Parathyroid adenoma (tissue), 2 donors: ENCODE data around the gene NOC4L.

Experiments
- H2AFZ ChIP-seq: fragments of 300-600 bp; sonication (generic); one replicate; pipeline ENCODE4 v1.7.0; 2017; ENCODE audit warnings: antibody characterized with exemption, mild to moderate bottlenecking
- H3K27ac ChIP-seq: fragments of 300-600 bp; sonication (generic); one replicate; pipeline ENCODE4 v1.7.0; 2017
- H3K27me3 ChIP-seq: fragments of 300-600 bp; sonication (generic); one replicate; pipeline ENCODE4 v1.7.0; 2017; ENCODE audit warnings: low read length; ENCODE audit not compliant: control insufficient read depth, insufficient read depth
- H3K36me3 ChIP-seq: fragments of 300-600 bp; sonication (generic); one replicate; pipeline ENCODE4 v1.7.0; 2017; ENCODE audit warnings: low read length; ENCODE audit not compliant: control insufficient read depth, insufficient read depth
- H3K4me1 ChIP-seq: fragments of 300-600 bp; sonication (generic); one replicate; pipeline ENCODE4 v1.7.0; 2017; ENCODE audit warnings: control low read depth
- H3K4me2 ChIP-seq: fragments of 300-600 bp; sonication (generic); one replicate; pipeline ENCODE4 v1.7.0; 2017; ENCODE audit warnings: low read length
- H3K4me3 ChIP-seq: fragments of 300-600 bp; sonication (generic); one replicate; pipeline ENCODE4 v1.7.0; 2017; ENCODE audit warnings: low read depth, low read length
- H3K79me2 ChIP-seq: fragments of 300-600 bp; sonication (generic); one replicate; pipeline ENCODE4 v1.7.0; 2017; ENCODE audit warnings: control low read depth
- H3K9ac ChIP-seq: fragments of 300-600 bp; sonication (generic); one replicate; pipeline ENCODE4 v1.7.0; 2017; ENCODE audit warnings: mild to moderate bottlenecking
- H3K9me3 ChIP-seq: fragments of 300-600 bp; sonication (generic); one replicate; pipeline ENCODE4 v1.7.0; 2017; ENCODE audit warnings: low read length; ENCODE audit not compliant: control insufficient read depth
- CTCF ChIP-seq: fragments of 300-600 bp; sonication (generic); IDR thresholded peaks from one replicate; pipeline ENCODE4 v1.7.0; 2017; ENCODE audit warnings: antibody characterized with exemption, mild to moderate bottlenecking
- donor health status: primary hyperparathyroidism.

NOC4L gene

DNA sequence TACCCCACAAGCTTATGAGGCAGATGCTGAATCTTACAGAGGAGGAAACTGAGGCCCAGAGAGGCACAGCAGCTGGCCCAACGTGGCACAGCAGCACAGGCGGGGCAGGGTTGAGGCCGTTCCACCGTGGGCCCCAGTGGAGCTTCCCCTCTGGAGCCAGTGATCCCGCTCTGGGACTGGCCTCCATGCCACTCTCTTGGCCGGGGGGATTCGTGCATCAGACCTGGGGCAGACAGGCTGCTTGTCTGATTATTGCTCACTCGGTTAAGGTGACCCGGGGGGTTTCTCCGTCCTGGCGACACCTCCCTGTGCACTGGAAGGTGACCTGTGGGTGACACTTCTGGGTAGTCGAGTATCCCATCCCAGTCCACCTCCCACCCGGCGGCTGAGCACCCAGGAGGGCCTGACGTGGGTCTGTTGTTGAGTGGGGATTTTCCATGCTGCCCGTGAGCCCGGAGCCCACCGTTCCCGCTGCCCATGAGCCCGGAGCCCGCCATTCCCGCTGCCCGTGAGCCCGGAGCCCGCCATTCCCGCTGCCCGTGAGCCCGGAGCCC lies 27.8 kb downstream of the NOC4L start:
- no peak overlapping the region for H3K4me2 ChIP-seq
- TF ChIP-seq CTCF: no peak
- H3K27me3 ChIP-seq: peaks cover 4% of the 10 kb centered on the region

DNA sequence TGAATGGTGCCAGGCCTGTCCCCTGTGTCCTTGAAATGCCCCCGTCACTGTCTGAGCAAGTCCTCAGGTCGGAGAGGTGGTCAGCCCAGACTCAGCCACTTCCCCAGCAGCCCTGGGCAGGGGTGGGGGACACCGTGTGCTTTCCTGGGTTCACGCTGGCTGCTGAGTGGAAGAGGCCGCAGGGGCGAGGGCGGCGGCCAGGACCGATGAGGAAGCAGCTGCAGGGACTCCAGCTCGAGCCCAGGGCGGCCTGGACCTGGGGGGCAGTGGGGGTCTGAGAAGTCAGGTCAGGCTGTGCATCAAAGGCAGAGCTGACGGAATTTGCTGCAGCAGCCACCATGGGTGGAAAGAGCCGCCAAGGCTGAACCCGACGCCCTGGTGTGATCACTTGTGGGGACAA lies 28.4 kb downstream of the NOC4L start:
- no peak overlapping the region for H2AFZ ChIP-seq
- H3K9ac ChIP-seq: no peak overlapping the region
- H3K4me3 ChIP-seq: no peak overlapping the region
- H3K9me3 ChIP-seq: no peaks in the 10 kb centered on the region
- no peaks in the 10 kb centered on the region for H3K79me2 ChIP-seq
- no peak overlapping the region for H3K4me2 ChIP-seq
- TF ChIP-seq CTCF: no peak
- H3K27ac ChIP-seq: no peak overlapping the region
- no peaks in the 10 kb centered on the region for H3K4me1 ChIP-seq
- no peaks in the 10 kb centered on the region for H3K36me3 ChIP-seq
- peaks cover 4% of the 10 kb centered on the region for H3K27me3 ChIP-seq

More for the DNA sequence above, 27.8 kb downstream of the NOC4L start:
- H3K36me3 ChIP-seq: no peaks in the 10 kb centered on the region
- no peak overlapping the region for H3K27ac ChIP-seq
- no peak overlapping the region for H3K4me3 ChIP-seq
- H3K9me3 ChIP-seq: no peaks in the 10 kb centered on the region
- no peaks in the 10 kb centered on the region for H3K79me2 ChIP-seq
- H3K4me1 ChIP-seq: no peaks in the 10 kb centered on the region
- no peak overlapping the region for H3K9ac ChIP-seq
- no peak overlapping the region for H2AFZ ChIP-seq

GRCh38 chr12:132173135-132174014 lies 29.1 kb downstream of the NOC4L start:
- Histone ChIP-seq H3K9me3 (no peaks in the 10 kb centered on the region), H3K4me2 (no peak overlapping the region), H2AFZ (no peak overlapping the region), H3K27ac (no peak overlapping the region), H3K4me1 (no peaks in the 10 kb centered on the region), H3K4me3 (no peak overlapping the region), H3K36me3 (no peaks in the 10 kb centered on the region), H3K9ac (no peak overlapping the region), H3K27me3 (peaks cover 4% of the 10 kb centered on the region), H3K79me2 (no peaks in the 10 kb centered on the region)
- TF ChIP-seq CTCF: no peak

- H2AFZ ChIP-seq: no peak overlapping the region
- H3K9ac ChIP-seq: no peak overlapping the region
- H3K4me1 ChIP-seq: no peaks in the 10 kb centered on the region
- H3K4me2 ChIP-seq: no peak overlapping the region
- no peak overlapping the region for H3K4me3 ChIP-seq
- TF ChIP-seq CTCF: no peak
- H3K27me3 ChIP-seq: peaks cover 4% of the 10 kb centered on the region
- H3K79me2 ChIP-seq: no peaks in the 10 kb centered on the region
- no peaks in the 10 kb centered on the region for H3K36me3 ChIP-seq
- no peak overlapping the region for H3K27ac ChIP-seq
- no peaks in the 10 kb centered on the region for H3K9me3 ChIP-seq
Measured at GRCh38 chr12:132174015-132174838, 30.0 kb downstream of the NOC4L start.
